Measurements from ENCODE around the gene TMEM91.

GRCh38 chr19:41328157-41328841 is 48.0 kb upstream of the TMEM91 start:
- no peak for TF ChIP-seq BHLHE40 (IDR thresholded peaks at IDR 0.05; ENCODE audit: low read length)
- no peak for TF ChIP-seq EZH2 (conservative IDR thresholded peaks at IDR 0.05; ENCODE audit: low read depth, low read length)
- TF ChIP-seq EP300 (IDR thresholded peaks at IDR 0.05; ENCODE audit: low read depth in 2 of 2, low read length in 2 of 2): no peak
- no peak for TF ChIP-seq EP300 (CRISPR knock-in tag; IDR thresholded peaks at IDR 0.05; ENCODE audit: borderline replicate concordance)
- TF ChIP-seq SUZ12 (IDR thresholded peaks at IDR 0.05; ENCODE audit: low read depth, low read length): no peak
- TF ChIP-seq YY1 (IDR thresholded peaks at IDR 0.05; ENCODE audit: insufficient read depth, insufficient replicate concordance, low read depth, low read length): no peak
- no peak for TF ChIP-seq ZNF512 (CRISPR knock-in tag; IDR thresholded peaks at IDR 0.05)
- TF ChIP-seq POLR2A (IDR thresholded peaks at IDR 0.05; ENCODE audit: insufficient read depth in 1 of 2, low read depth in 2 of 2, low read length in 2 of 2): no peak
- no peak for TF ChIP-seq BRCA1 (CRISPR knock-in tag; IDR thresholded peaks at IDR 0.05)
- no peak for TF ChIP-seq RAD21 (CRISPR knock-in tag; IDR thresholded peaks at IDR 0.05)
- no peak for TF ChIP-seq CBX5 (CRISPR knock-in tag; IDR thresholded peaks at IDR 0.05; ENCODE audit: borderline replicate concordance)
- no peak for TF ChIP-seq MAZ (IDR thresholded peaks at IDR 0.05; ENCODE audit: borderline replicate concordance, low read depth, low read length)
- TF ChIP-seq MAZ (CRISPR knock-in tag; IDR thresholded peaks at IDR 0.05; ENCODE audit: low read depth): no peak
- TF ChIP-seq ZNF687 (CRISPR knock-in tag; IDR thresholded peaks at IDR 0.05): no peak
- no peak for TF ChIP-seq GABPA (IDR thresholded peaks at IDR 0.05; ENCODE audit: low read depth, low read length)
- no peak for TF ChIP-seq GABPA (CRISPR knock-in tag; IDR thresholded peaks at IDR 0.05; ENCODE audit: low read depth)
- no peak for TF ChIP-seq ERF (CRISPR knock-in tag; IDR thresholded peaks at IDR 0.05)

All from HepG2 (cell line).